ENCODE results near the gene FAM118A. TPM values are rescaled to one million over a fixed set of nuclear protein-coding genes. Genes with fewer than 3 reads are reported as not detected.

FAM118A gene
- total and polyA plus RNA-seq, 2 experiments from 2014 or later, result 11.9 to 20.3 TPM

GRCh38 chr22:45268167-45268957 is 41.4 kb upstream of the FAM118A start:
- H3K36me3 ChIP-seq (ENCODE audit: insufficient read depth), result no peaks in the 10 kb centered on the region
- Mint-ChIP-seq H3K36me3 (ENCODE audit: low read depth) (no peaks in the 10 kb centered on the region; the same call in 2 of the 3 replicates), H3K27ac (peak overlapping the region; percentile 95), H3K9me3 (no peaks in the 10 kb centered on the region), H3K27me3 (ENCODE audit: insufficient read depth, low read depth, poor library complexity) (peaks cover 16% of the 10 kb centered on the region), H3K4me1 (peaks cover 22% of the 10 kb centered on the region), H3K4me3 (peak overlapping the region; percentile 90)
- H3K4me1 ChIP-seq (ENCODE audit: insufficient read depth), result peaks cover 11% of the 10 kb centered on the region; the same call in 1 of the 2 replicates
- no peaks in the 10 kb centered on the region for H3K79me2 ChIP-seq (replicated peaks; ENCODE audit: insufficient read depth)
- H3K4me3 ChIP-seq, result peak overlapping the region; percentile 81
- peak overlapping the region; percentile 94 for H3K27ac ChIP-seq (ENCODE audit: low read depth)
- no peaks in the 10 kb centered on the region for H4K20me1 ChIP-seq (replicated peaks; ENCODE audit: insufficient read depth)
- peak overlapping the region; percentile 88 for H3K4me2 ChIP-seq
- DNase-seq (ENCODE audit: low spot score), result peak; percentile 95
- H3K27me3 ChIP-seq (ENCODE audit: insufficient read depth), result peaks cover 15% of the 10 kb centered on the region
- H2AFZ ChIP-seq, result peak overlapping the region; percentile 96
- no peaks in the 10 kb centered on the region for H3K9me2 ChIP-seq (ENCODE audit: insufficient read depth)
- TF ChIP-seq STAT1 (IDR thresholded peaks at IDR 0.05; ENCODE audit: unreplicated experiment) (no peak), POLR2AphosphoS5 (IDR thresholded peaks at IDR 0.05; ENCODE audit: low read depth) (peak; percentile 55), CREB1 (CRISPR knock-in tag; IDR thresholded peaks at IDR 0.05; ENCODE audit: low read depth) (peak; percentile 61; the same call in 1 of the 2 replicates)
- peak; percentile 73 for ATAC-seq
- 0 out of 2 replicates have a peak, but pooled peaks cover 6% of the 10 kb centered on the region for H3F3A ChIP-seq (replicated peaks; ENCODE audit: low read depth)

- TF ChIP-seq POLR2AphosphoS5 (IDR thresholded peaks at IDR 0.05; ENCODE audit: low read depth), result peak; percentile 52; the same call in 1 of the 2 replicates
- TF ChIP-seq ZNF462 (CRISPR knock-in tag; IDR thresholded peaks at IDR 0.05), result no peak
- peak; percentile 77 to 91 for TF ChIP-seq CTCF (conservative IDR thresholded peaks at IDR 0.05; ENCODE audit: low read depth in 2 of 2)
- Mint-ChIP-seq H3K4me3 (peak overlapping the region; percentile 90), H3K27me3 (ENCODE audit: insufficient read depth, low read depth, poor library complexity) (peaks cover 12% of the 10 kb centered on the region), H3K9me3 (no peaks in the 10 kb centered on the region), H3K4me1 (peaks cover 17% of the 10 kb centered on the region), H3K27ac (peak overlapping the region; percentile 95), H3K36me3 (ENCODE audit: low read depth) (no peaks in the 10 kb centered on the region; the same call in 2 of the 3 replicates)
- Histone ChIP-seq H3K27ac (ENCODE audit: low read depth) (peak overlapping the region; percentile 94), H3K4me1 (ENCODE audit: insufficient read depth) (peaks cover 11% of the 10 kb centered on the region; the same call in 1 of the 2 replicates), H3K4me3 (peak overlapping the region; percentile 81), H2AFZ (peak overlapping the region; percentile 97), H4K20me1 (replicated peaks; ENCODE audit: insufficient read depth) (no peaks in the 10 kb centered on the region), H3K36me3 (ENCODE audit: insufficient read depth) (no peaks in the 10 kb centered on the region), H3K79me2 (replicated peaks; ENCODE audit: insufficient read depth) (no peaks in the 10 kb centered on the region), H3K9me2 (ENCODE audit: insufficient read depth) (no peaks in the 10 kb centered on the region), H3K27me3 (ENCODE audit: insufficient read depth) (peaks cover 13% of the 10 kb centered on the region), H3K4me2 (peak overlapping the region; percentile 94), H3F3A (replicated peaks; ENCODE audit: low read depth) (0 out of 2 replicates have a peak, but pooled peaks cover 6% of the 10 kb centered on the region)
- DNase-seq (ENCODE audit: low spot score), result peak; percentile 88
- ATAC-seq, result peak; percentile 49
These were observed 40.5 kb upstream of the FAM118A start for GRCh38 chr22:45268958-45269844.
